Mesenchymal stem cell (in vitro differentiated cells and primary cell): ENCODE measurements around the gene YIPF2.

Experiments used
- DNase-seq: peaks from one replicate; pipeline ENCODE4 v3.0.0-alpha.2; 2013
- H2AFZ ChIP-seq: one replicate; pipeline ENCODE4 v1.6.1; 2013; ENCODE audit warnings: low read depth, mild to moderate bottlenecking, control low read depth, inconsistent platforms, low read length, moderate library complexity
- H2AK5ac ChIP-seq: 2 replicates; pipeline ENCODE4 v1.6.1; 2013; ENCODE audit warnings: low read length, moderate library complexity, mild to moderate bottlenecking, inconsistent platforms; ENCODE audit not compliant: severe bottlenecking
- H2BK120ac ChIP-seq: one replicate; pipeline ENCODE4 v1.6.1; 2013; ENCODE audit warnings: low read depth, mild to moderate bottlenecking, inconsistent platforms, low read length, moderate library complexity
- H2BK12ac ChIP-seq, 2 experiments: one replicate each; pipeline ENCODE4 v1.6.1; 2013; ENCODE audit warnings: inconsistent platforms in 2 of 2, low read length in 2 of 2, mild to moderate bottlenecking in 2 of 2, moderate library complexity in 2 of 2, control low read depth in 1 of 2
- H2BK15ac ChIP-seq: one replicate; pipeline ENCODE4 v1.6.1; 2013; ENCODE audit warnings: mild to moderate bottlenecking, low read depth, inconsistent platforms; ENCODE audit not compliant: poor library complexity, severe bottlenecking
- H2BK5ac ChIP-seq: 2 replicates; pipeline ENCODE4 v1.6.1; 2013; ENCODE audit warnings: low read depth, mild to moderate bottlenecking, low read length, control low read depth, inconsistent platforms; ENCODE audit not compliant: poor library complexity, severe bottlenecking
- H3K14ac ChIP-seq, 2 experiments: one replicate each; pipeline ENCODE4 v1.6.1; 2013; ENCODE audit warnings: inconsistent platforms in 2 of 2, low read length in 2 of 2, control low read depth in 1 of 2, mild to moderate bottlenecking in 1 of 2, moderate library complexity in 1 of 2
- H3K18ac ChIP-seq, 2 experiments: one replicate each; pipeline ENCODE4 v1.6.1; 2013; ENCODE audit warnings: inconsistent platforms in 2 of 2, low read length in 2 of 2, control low read depth in 1 of 2, low read depth in 1 of 2, mild to moderate bottlenecking in 1 of 2
- H3K23ac ChIP-seq, 2 experiments: one replicate each; pipeline ENCODE4 v1.6.1; 2013; ENCODE audit warnings: inconsistent platforms in 2 of 2, low read length in 2 of 2, mild to moderate bottlenecking in 2 of 2, moderate library complexity in 2 of 2, control low read depth in 1 of 2
- H3K27ac ChIP-seq: 2 replicates; pipeline ENCODE4 v1.5.1; 2013; ENCODE audit warnings: mild to moderate bottlenecking, moderate library complexity, low read length, control low read depth, inconsistent platforms; ENCODE audit not compliant: poor library complexity, severe bottlenecking
- H3K27me3 ChIP-seq, 2 experiments: 2 replicates each; pipeline versions ENCODE4 v1.6.1 to v1.7.0; 2013; ENCODE audit warnings: low read length in 2 of 2, mild to moderate bottlenecking in 2 of 2, moderate library complexity in 2 of 2, control low read depth in 1 of 2, inconsistent platforms in 1 of 2; ENCODE audit not compliant: control insufficient read depth in 1 of 2, insufficient read depth in 1 of 2
- H3K36me3 ChIP-seq, 2 experiments: 2 replicates each; pipeline versions ENCODE4 v1.6.1 to v1.7.0; 2013; ENCODE audit warnings: low read length in 2 of 2, control low read depth in 1 of 2, inconsistent platforms in 1 of 2, low read depth in 1 of 2, mild to moderate bottlenecking in 1 of 2; ENCODE audit not compliant: insufficient read depth in 2 of 2, control insufficient read depth in 1 of 2
- H3K4ac ChIP-seq, 2 experiments: one replicate each; pipeline ENCODE4 v1.6.1; 2013; ENCODE audit warnings: inconsistent platforms in 2 of 2, low read length in 2 of 2, mild to moderate bottlenecking in 2 of 2, moderate library complexity in 2 of 2, control low read depth in 1 of 2, low read depth in 1 of 2
- H3K4me1 ChIP-seq: 2 replicates; pipeline ENCODE4 v1.6.1; 2013; ENCODE audit warnings: low read depth, low read length, control low read depth; ENCODE audit not compliant: control insufficient read depth, insufficient read depth
- H3K4me2 ChIP-seq: 2 replicates; pipeline ENCODE4 v1.6.1; 2013; ENCODE audit warnings: low read length, mild to moderate bottlenecking, inconsistent platforms; ENCODE audit not compliant: poor library complexity, severe bottlenecking
- H3K4me3 ChIP-seq, 2 experiments: 2 replicates each; pipeline versions ENCODE4 v1.5.1 to v1.7.0; 2013; ENCODE audit warnings: low read length in 2 of 2, mild to moderate bottlenecking in 2 of 2, control low read depth in 1 of 2, low read depth in 1 of 2; ENCODE audit not compliant: insufficient read depth in 1 of 2
- H3K79me1 ChIP-seq: replicated peaks from 2 replicates; pipeline ENCODE4 v1.6.1; 2013; ENCODE audit warnings: mild to moderate bottlenecking, control low read depth, low read length, inconsistent platforms; ENCODE audit not compliant: poor library complexity, severe bottlenecking
- H3K9ac ChIP-seq: 2 replicates; pipeline ENCODE4 v1.7.0; 2013; ENCODE audit warnings: mild to moderate bottlenecking, low read length, moderate library complexity
- H3K9me3 ChIP-seq: 2 replicates; pipeline ENCODE4 v1.7.0; 2013; ENCODE audit warnings: mild to moderate bottlenecking, low read length; ENCODE audit not compliant: control insufficient read depth
- H4K8ac ChIP-seq: one replicate; pipeline ENCODE4 v1.6.1; 2013; ENCODE audit warnings: inconsistent platforms, mild to moderate bottlenecking, low read length, moderate library complexity
- H4K91ac ChIP-seq: one replicate; pipeline ENCODE4 v1.6.1; 2013; ENCODE audit warnings: mild to moderate bottlenecking, low read length, inconsistent platforms
- WGBS: methylation state at CpG from one replicate; pipeline ENCODE4 v1.1.7; 2013; ENCODE audit warnings: mixed read lengths; 5-methylcytosine and 5-hydroxymethylcytosine counted together

The YIPF2 gene

DNA sequence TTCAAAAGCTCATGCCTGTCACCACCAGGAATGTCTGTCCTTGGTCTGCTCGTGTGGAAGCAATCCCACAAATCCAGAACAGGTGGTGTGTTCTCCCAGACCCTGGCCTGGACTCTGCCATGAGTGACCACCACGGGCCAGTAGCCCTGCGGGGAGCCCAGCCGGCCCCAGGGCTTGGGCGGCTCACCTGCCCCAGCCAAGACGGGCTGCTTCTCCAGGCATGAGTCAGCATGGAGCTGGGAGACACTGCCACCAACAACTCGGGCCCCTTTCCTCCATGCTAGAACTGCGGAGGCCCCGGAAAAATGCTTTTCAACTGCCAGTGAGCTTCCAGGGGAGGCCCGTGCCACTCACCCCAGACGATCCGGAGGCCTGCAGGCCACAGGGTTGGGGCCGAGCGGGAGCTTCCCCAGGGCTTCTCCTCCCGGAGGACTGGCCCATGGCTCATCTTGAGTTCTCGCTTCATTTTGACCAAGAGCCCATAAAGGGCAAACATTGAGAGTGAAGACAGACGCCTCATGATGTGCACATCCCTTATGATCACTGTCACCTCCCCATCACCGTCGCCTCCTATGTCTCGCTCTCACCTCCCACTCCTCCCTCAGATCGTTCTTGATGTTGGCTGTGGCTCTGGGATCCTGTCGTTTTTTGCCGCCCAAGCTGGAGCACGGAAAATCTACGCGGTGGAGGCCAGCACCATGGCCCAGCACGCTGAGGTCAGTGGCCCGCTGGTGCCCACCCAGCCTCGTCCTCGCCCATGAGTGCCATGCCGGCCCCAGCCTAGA, 16.7 kb downstream of the YIPF2 start:
- Histone ChIP-seq H2BK5ac (peak overlapping the region; percentile 14), H3K9ac (no peak overlapping the region), H4K91ac (no peak overlapping the region), H2BK120ac (no peak overlapping the region), H3K4me1 (peaks cover 33% of the 10 kb centered on the region), H2AFZ (no peak overlapping the region), H3K79me1 (peaks cover 16% of the 10 kb centered on the region), H3K36me3 (peaks cover 63 to 76% of the 10 kb centered on the region in 2 experiments), H3K4me3 (no peak overlapping the region), H4K8ac (no peak overlapping the region), H3K27ac (no peak overlapping the region), H2AK5ac (no peak overlapping the region), H3K9me3 (no peaks in the 10 kb centered on the region), H3K4ac (no peak overlapping the region), H3K23ac (no peak overlapping the region), H2BK12ac (no peak overlapping the region), H3K4me2 (no peak overlapping the region), H2BK15ac (no peak overlapping the region), H3K18ac (no peak overlapping the region), H3K27me3 (no peaks in the 10 kb centered on the region), H3K14ac (no peak overlapping the region)
- 94% methylated on average over 31 of the region's 31 CpGs for WGBS
- DNase-seq = no peak

DNA sequence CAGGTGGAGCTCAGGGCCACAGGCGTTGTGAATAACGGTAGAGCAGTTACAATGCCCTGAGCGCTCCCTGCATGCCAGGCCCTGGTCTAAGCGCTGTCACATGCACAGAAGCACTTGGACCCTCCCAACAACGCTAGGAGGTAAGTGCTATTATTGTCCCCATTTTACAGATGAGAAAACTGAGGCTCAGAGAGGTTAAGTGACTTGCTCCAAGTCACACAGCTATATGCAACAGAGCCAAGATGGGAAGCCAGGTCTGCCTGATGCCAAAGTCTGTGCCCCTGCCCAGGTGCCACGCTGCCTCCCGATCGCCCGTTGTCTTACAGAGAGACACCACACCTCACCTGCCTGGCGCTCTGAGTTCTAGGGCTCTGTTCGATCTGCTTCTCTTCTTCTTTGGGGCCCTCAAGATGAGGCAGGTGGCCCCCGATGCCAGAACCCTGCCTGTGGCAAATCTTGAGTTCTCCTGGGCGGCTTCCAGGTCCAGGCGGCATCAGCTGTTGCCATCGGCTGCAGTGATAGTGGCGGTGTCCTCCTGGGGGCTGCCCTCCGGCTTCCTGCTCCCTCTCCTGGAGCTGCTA, 20.0 kb downstream of the YIPF2 start:
- Histone ChIP-seq H2BK15ac (no peak overlapping the region), H3K4me3 (no peak overlapping the region), H3K9me3 (no peaks in the 10 kb centered on the region), H2BK12ac (no peak overlapping the region), H2AFZ (no peak overlapping the region), H3K4me2 (no peak overlapping the region), H3K79me1 (peaks cover 29% of the 10 kb centered on the region), H3K18ac (no peak overlapping the region), H4K8ac (no peak overlapping the region), H3K4ac (no peak overlapping the region), H2AK5ac (no peak overlapping the region), H3K4me1 (peaks cover 19% of the 10 kb centered on the region), H2BK120ac (no peak overlapping the region), H3K14ac (no peak overlapping the region), H3K23ac (no peak overlapping the region), H3K36me3 (peaks cover 51 to 65% of the 10 kb centered on the region in 2 experiments), H2BK5ac (no peak overlapping the region), H4K91ac (no peak overlapping the region), H3K27me3 (no peaks in the 10 kb centered on the region), H3K27ac (no peak overlapping the region), H3K9ac (no peak overlapping the region)
- no peak for DNase-seq
- WGBS = 99% methylated on average over 17 of the region's 17 CpGs

DNA sequence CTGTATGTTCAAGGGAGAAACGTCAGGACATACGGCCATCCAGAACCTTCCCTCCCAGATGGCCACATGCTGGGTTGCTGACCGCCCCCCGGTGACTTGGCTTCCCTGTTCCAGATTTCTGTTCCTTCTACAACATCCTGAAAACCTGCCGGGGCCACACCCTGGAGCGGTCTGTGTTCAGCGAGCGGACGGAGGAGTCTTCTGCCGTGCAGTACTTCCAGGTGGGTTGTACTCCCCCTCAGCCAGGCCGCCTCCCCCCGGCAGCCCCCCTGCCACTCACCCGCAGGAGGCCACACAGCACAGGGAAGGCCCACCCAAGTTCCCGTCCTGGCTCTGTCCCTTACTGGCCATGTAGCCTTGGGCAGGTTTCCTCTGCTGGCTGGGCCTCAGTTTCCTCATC, 20.5 kb downstream of the YIPF2 start:
- H3K4me3 ChIP-seq = no peak overlapping the region
- no peak overlapping the region for H4K91ac ChIP-seq
- no peaks in the 10 kb centered on the region for H3K27me3 ChIP-seq
- H3K79me1 ChIP-seq = peaks cover 29% of the 10 kb centered on the region
- H2BK15ac ChIP-seq = no peak overlapping the region
- no peak for DNase-seq
- no peak overlapping the region for H2BK12ac ChIP-seq
- no peak overlapping the region for H2BK5ac ChIP-seq
- 96% methylated on average over 14 of the region's 14 CpGs for WGBS
- H3K9ac ChIP-seq = no peak overlapping the region
- no peak overlapping the region for H2AFZ ChIP-seq
- H3K18ac ChIP-seq = no peak overlapping the region
- H3K4me1 ChIP-seq = peaks cover 19% of the 10 kb centered on the region
- no peaks in the 10 kb centered on the region for H3K9me3 ChIP-seq
- no peak overlapping the region for H3K4me2 ChIP-seq
- no peak overlapping the region for H3K23ac ChIP-seq
- H2BK120ac ChIP-seq = no peak overlapping the region
- H3K27ac ChIP-seq = no peak overlapping the region
- H4K8ac ChIP-seq = no peak overlapping the region
- H3K4ac ChIP-seq = no peak overlapping the region
- H3K14ac ChIP-seq = no peak overlapping the region
- H2AK5ac ChIP-seq = no peak overlapping the region
- H3K36me3 ChIP-seq = peaks cover 50 to 61% of the 10 kb centered on the region in 2 experiments

DNA sequence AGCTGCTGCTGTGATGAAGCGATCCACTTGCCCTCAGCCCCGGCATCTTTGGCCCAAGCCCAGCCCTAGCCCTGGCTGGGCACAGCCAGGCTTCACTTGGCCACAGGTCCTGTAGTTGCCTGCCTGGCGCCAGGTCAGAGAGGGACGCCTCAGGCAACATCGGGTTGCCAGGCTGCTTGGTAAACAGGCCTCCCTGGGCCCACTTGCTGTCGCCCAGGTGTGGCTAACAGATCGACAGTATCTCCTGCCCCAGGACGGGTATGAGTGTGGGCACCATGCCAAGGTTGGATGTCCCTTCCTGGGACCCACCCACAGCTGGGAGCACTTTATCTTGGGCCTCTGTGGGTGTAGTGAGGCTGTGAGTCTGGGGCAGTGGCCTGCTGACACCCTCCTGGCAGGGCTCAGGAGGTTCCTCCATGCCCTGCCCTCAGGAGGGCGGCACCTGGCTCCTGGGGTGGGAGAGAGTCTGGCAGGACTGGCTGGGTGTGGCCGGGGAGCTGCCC, 29.2 kb downstream of the YIPF2 start:
- WGBS = 94% methylated on average over 10 of the region's 10 CpGs
- Histone ChIP-seq H3K4me3 (no peak overlapping the region), H3K27ac (no peak overlapping the region)

More for the DNA sequence above, 29.2 kb downstream of the YIPF2 start:
- Histone ChIP-seq H2BK12ac (no peak overlapping the region), H3K23ac (no peak overlapping the region), H3K36me3 (peaks cover 0 to 7% of the 10 kb centered on the region in 2 experiments), H2BK15ac (peak overlapping the region; percentile 21), H2AK5ac (no peak overlapping the region), H3K4me1 (peaks cover 25% of the 10 kb centered on the region), H3K9me3 (no peaks in the 10 kb centered on the region), H2BK120ac (no peak overlapping the region), H3K18ac (no peak overlapping the region), H3K4me2 (no peak overlapping the region), H3K27me3 (no peaks in the 10 kb centered on the region), H3K4ac (no peak overlapping the region), H3K79me1 (peaks cover 39% of the 10 kb centered on the region), H4K91ac (no peak overlapping the region), H2AFZ (no peak overlapping the region), H4K8ac (no peak overlapping the region), H2BK5ac (no peak overlapping the region), H3K9ac (no peak overlapping the region), H3K14ac (no peak overlapping the region)
- DNase-seq = no peak
